Hepatocyte (in vitro differentiated cells): ENCODE measurements around the gene ERC2.

Experiments
- EZH2 ChIP-seq: fragments of 200-600 bp; sonication (generic); IDR thresholded peaks from 2 replicates; pipeline ENCODE4 v1.6.1; 2016; ENCODE audit warnings: antibody characterized with exemption, mild to moderate bottlenecking, borderline replicate concordance
- TF ChIP-seq, protein P1 (sequence below): fragments of 200-600 bp; sonication (generic); IDR thresholded peaks from 2 replicates; pipeline ENCODE4 v1.5.1; 2016; ENCODE audit warnings: antibody characterized with exemption, mild to moderate bottlenecking; ENCODE audit not compliant: poor library complexity

- TF ChIP-seq, protein P1, sequence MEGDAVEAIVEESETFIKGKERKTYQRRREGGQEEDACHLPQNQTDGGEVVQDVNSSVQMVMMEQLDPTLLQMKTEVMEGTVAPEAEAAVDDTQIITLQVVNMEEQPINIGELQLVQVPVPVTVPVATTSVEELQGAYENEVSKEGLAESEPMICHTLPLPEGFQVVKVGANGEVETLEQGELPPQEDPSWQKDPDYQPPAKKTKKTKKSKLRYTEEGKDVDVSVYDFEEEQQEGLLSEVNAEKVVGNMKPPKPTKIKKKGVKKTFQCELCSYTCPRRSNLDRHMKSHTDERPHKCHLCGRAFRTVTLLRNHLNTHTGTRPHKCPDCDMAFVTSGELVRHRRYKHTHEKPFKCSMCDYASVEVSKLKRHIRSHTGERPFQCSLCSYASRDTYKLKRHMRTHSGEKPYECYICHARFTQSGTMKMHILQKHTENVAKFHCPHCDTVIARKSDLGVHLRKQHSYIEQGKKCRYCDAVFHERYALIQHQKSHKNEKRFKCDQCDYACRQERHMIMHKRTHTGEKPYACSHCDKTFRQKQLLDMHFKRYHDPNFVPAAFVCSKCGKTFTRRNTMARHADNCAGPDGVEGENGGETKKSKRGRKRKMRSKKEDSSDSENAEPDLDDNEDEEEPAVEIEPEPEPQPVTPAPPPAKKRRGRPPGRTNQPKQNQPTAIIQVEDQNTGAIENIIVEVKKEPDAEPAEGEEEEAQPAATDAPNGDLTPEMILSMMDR: no peak
- TF ChIP-seq EZH2: no peak
Measured at GRCh38 chr3:56351537-56351936, 116.7 kb downstream of the ERC2 start.
